Caco-2 (cell line): Measurements from ENCODE around the gene SSB. TPM values are rescaled to one million over a fixed set of nuclear protein-coding genes. Genes with fewer than 3 reads are reported as not detected.

Source experiments
- BruUV-seq: library from RNA; stranded (reverse); fragments of 400-500 nt; replicated peaks from 2 replicates; lab custom pipeline; 2021; lab: Mats Ljungman, UMichigan
- CTCF ChIA-PET: fragments of 300-600 bp; sonication (Branson Sonifier 250); formaldehyde crosslinking; loops from one replicate; lab custom pipeline; 2022; ENCODE audit warnings: antibody characterized with exemption; lab: Charles Lee
- POLR2A ChIA-PET: fragments of 300-600 bp; sonication (Branson Sonifier 250); formaldehyde crosslinking; loops from one replicate; lab custom pipeline; 2022; ENCODE audit warnings: antibody characterized with exemption; lab: Charles Lee
- DNase-seq, 2 experiments: peaks; one replicate each; pipeline versions ENCODE4 v3.0.0 to v3.0.0-alpha.2; 2020 to 2022
- H3K27me3 ChIP-seq: replicated peaks from 2 replicates; pipeline ENCODE4 v1.6.0; 2011; ENCODE audit warnings: low read length; ENCODE audit not compliant: control insufficient read depth, insufficient read depth
- H3K36me3 ChIP-seq: 2 replicates; pipeline ENCODE4 v1.5.1; 2011; ENCODE audit warnings: low read length; ENCODE audit not compliant: control insufficient read depth, insufficient read depth
- H3K4me1 ChIP-seq: fragments of 250-450 bp; sonication (Bioruptor Pico); 2 replicates; pipeline ENCODE4 v1.5.1; 2020; ENCODE audit warnings: mild to moderate bottlenecking
- H3K4me3 ChIP-seq: 2 replicates; pipeline ENCODE4 v1.5.1; 2011; ENCODE audit warnings: low read depth, mild to moderate bottlenecking, control low read depth, low read length
- H3K9me3 ChIP-seq: fragments of 250-450 bp; sonication (Bioruptor Pico); 2 replicates; pipeline ENCODE4 v1.5.1; 2020; ENCODE audit warnings: mild to moderate bottlenecking, moderate library complexity
- H3K27ac Mint-ChIP-seq: one replicate; pipeline ENCODE4 v1.8.0; 2022; ENCODE audit warnings: mixed read lengths; ENCODE audit not compliant: unreplicated experiment
- H3K27me3 Mint-ChIP-seq: one replicate; pipeline ENCODE4 v1.8.0; 2022; ENCODE audit warnings: mixed read lengths; ENCODE audit not compliant: insufficient read depth, unreplicated experiment
- H3K36me3 Mint-ChIP-seq: one replicate; pipeline ENCODE4 v1.8.0; 2022; ENCODE audit warnings: mild to moderate bottlenecking, mixed read lengths; ENCODE audit not compliant: insufficient read depth, unreplicated experiment
- H3K4me1 Mint-ChIP-seq: one replicate; pipeline ENCODE4 v1.8.0; 2022; ENCODE audit warnings: low read depth, mixed read lengths; ENCODE audit not compliant: unreplicated experiment
- H3K4me3 Mint-ChIP-seq: one replicate; pipeline ENCODE4 v1.8.0; 2022; ENCODE audit warnings: mild to moderate bottlenecking, moderate library complexity, mixed read lengths; ENCODE audit not compliant: unreplicated experiment
- H3K9me3 Mint-ChIP-seq: one replicate; pipeline ENCODE4 v1.8.0; 2022; ENCODE audit warnings: mixed read lengths; ENCODE audit not compliant: unreplicated experiment
- intact Hi-C: fragments of 100-400 bp; cut with micrococcal nuclease; formaldehyde crosslinking; loops from one replicate; pipeline ENCODE4 v1.10.0; 2022; ENCODE audit not compliant: unreplicated experiment
- total RNA-seq: library from RNA; stranded (reverse); gene quantifications from 2 replicates; pipeline ENCODE4 v1.2.3, GENCODE V29; 2022
- TF ChIP-seq, protein P1 (sequence below), 2 experiments: fragments of 200-600 bp in 1 of 2; IDR thresholded peaks; 1 replicate in 1 of 2; 2 replicates in 1 of 2; pipeline versions ENCODE4 v1.5.1 to v1.8.0; 2011 to 2022; ENCODE audit warnings: antibody characterized with exemption in 1 of 2, control low read depth in 1 of 2, inconsistent platforms in 1 of 2, low read depth in 1 of 2, low read length in 1 of 2, mild to moderate bottlenecking in 1 of 2, moderate library complexity in 1 of 2; ENCODE audit not compliant: insufficient read depth in 1 of 2, severe bottlenecking in 1 of 2, unreplicated experiment in 1 of 2

SSB gene
- total RNA-seq, 1 experiment from 2014 or later = 215 TPM

- no peaks in the 10 kb centered on the region for H3K36me3 Mint-ChIP-seq
- no peak for DNase-seq
- H3K4me3 ChIP-seq = no peak overlapping the region
- TF ChIP-seq, protein P1, sequence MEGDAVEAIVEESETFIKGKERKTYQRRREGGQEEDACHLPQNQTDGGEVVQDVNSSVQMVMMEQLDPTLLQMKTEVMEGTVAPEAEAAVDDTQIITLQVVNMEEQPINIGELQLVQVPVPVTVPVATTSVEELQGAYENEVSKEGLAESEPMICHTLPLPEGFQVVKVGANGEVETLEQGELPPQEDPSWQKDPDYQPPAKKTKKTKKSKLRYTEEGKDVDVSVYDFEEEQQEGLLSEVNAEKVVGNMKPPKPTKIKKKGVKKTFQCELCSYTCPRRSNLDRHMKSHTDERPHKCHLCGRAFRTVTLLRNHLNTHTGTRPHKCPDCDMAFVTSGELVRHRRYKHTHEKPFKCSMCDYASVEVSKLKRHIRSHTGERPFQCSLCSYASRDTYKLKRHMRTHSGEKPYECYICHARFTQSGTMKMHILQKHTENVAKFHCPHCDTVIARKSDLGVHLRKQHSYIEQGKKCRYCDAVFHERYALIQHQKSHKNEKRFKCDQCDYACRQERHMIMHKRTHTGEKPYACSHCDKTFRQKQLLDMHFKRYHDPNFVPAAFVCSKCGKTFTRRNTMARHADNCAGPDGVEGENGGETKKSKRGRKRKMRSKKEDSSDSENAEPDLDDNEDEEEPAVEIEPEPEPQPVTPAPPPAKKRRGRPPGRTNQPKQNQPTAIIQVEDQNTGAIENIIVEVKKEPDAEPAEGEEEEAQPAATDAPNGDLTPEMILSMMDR (IDR thresholded peaks at IDR 0.05; ENCODE audit: insufficient read depth in 1 of 2, low read depth in 1 of 2, low read length in 1 of 2, severe bottlenecking in 1 of 2, unreplicated experiment in 1 of 2) = no peak
- H3K9me3 Mint-ChIP-seq = no peaks in the 10 kb centered on the region
- H3K4me1 ChIP-seq = no peaks in the 10 kb centered on the region
- intact Hi-C loops = no loop called here
- BruUV-seq = no TSS peak
- H3K36me3 ChIP-seq = no peaks in the 10 kb centered on the region
- CTCF ChIA-PET = no interaction called here
- H3K9me3 ChIP-seq = no peaks in the 10 kb centered on the region
- H3K4me1 Mint-ChIP-seq = no peaks in the 10 kb centered on the region
- H3K27ac Mint-ChIP-seq = no peak overlapping the region
- POLR2A ChIA-PET = no interaction called here
- H3K27me3 ChIP-seq = no peaks in the 10 kb centered on the region
- no peak overlapping the region for H3K4me3 Mint-ChIP-seq
- no peaks in the 10 kb centered on the region for H3K27me3 Mint-ChIP-seq
Measured at GRCh38 chr2:169860149-169860548, 61.5 kb downstream of the SSB start.

Other genes starting within 250 kb of the SSB start
- 27.6 and 36.8 TPM in 2 replicates for gene FASTKD1, start 225.0 kb upstream of the SSB start, total RNA-seq
- 60.3 and 68.9 TPM in 2 replicates for gene PPIG, start 214.5 kb upstream of the SSB start, total RNA-seq
- gene CFAP210, start 104.5 kb upstream of the SSB start, total RNA-seq = not detected in 2 replicates
- gene PHOSPHO2, start 104.4 kb upstream of the SSB start, total RNA-seq = 5.0 and 5.5 TPM in 2 replicates
- 19.1 and 20.6 TPM in 2 replicates for gene KLHL23, start 65.0 kb upstream of the SSB start, total RNA-seq
- gene METTL5, start 26.0 kb downstream of the SSB start, total RNA-seq = 75.1 and 82.4 TPM in 2 replicates
- gene UBR3, start 28.6 kb downstream of the SSB start, total RNA-seq = 32.6 and 35.7 TPM in 2 replicates